ENCODE results near the gene HAAO. TPM values are rescaled to one million over a fixed set of nuclear protein-coding genes. Genes with fewer than 3 reads are reported as not detected.

HAAO gene
- total and polyA plus RNA-seq, 2 of the 8 experiments (the other 6 are each of a cell fraction or from before 2014, with no cell fraction given), result 2.5 to 7.0 TPM

GRCh38 chr2:42791606-42792005, 777 bp downstream of the HAAO start:
- TF ChIP-seq MAFK (IDR thresholded peaks at IDR 0.05; ENCODE audit: low read depth, low read length), result no peak
- TF ChIP-seq SAP30 (IDR thresholded peaks at IDR 0.05; ENCODE audit: insufficient read depth, insufficient replicate concordance, low read length), result no peak
- TF ChIP-seq SP4 (IDR thresholded peaks at IDR 0.05; ENCODE audit: low read length), result no peak
- no peak for TF ChIP-seq EZH2 (IDR thresholded peaks at IDR 0.05; ENCODE audit: low read depth, low read length, severe bottlenecking)
- no peak for TF ChIP-seq BCL11A (IDR thresholded peaks at IDR 0.05; ENCODE audit: low read depth in 2 of 2, low read length in 2 of 2)
- TF ChIP-seq POLR2A (IDR thresholded peaks at IDR 0.05; ENCODE audit: control extremely low read depth in 1 of 2, low read depth in 2 of 2, low read length in 2 of 2), result no peak
- TF ChIP-seq POU5F1 (IDR thresholded peaks at IDR 0.05; ENCODE audit: low read depth, low read length), result no peak
- no peak for TF ChIP-seq NANOG (IDR thresholded peaks at IDR 0.05; ENCODE audit: insufficient read depth, low read depth, low read length, poor library complexity, severe bottlenecking)
- Histone ChIP-seq H2BK20ac (ENCODE audit: low read length) (no peak overlapping the region), H3K4me2 (ENCODE audit: insufficient read depth in 1 of 2, low read depth in 2 of 2, low read length in 2 of 2) (peak overlapping the region; percentile 70 to 89), H3K56ac (replicated peaks; ENCODE audit: insufficient read length, low read depth, low read length) (no peak overlapping the region), H3K79me2 (ENCODE audit: control insufficient read depth in 1 of 2, insufficient read depth in 2 of 2, low read length in 2 of 2) (no peaks in the 10 kb centered on the region), H2AK5ac (ENCODE audit: low read depth, low read length) (no peak overlapping the region; the same call in 1 of the 2 replicates), H3K9ac (replicated peaks in 1 of 4; ENCODE audit: extremely low read depth in 1 of 4, low read depth in 3 of 4, low read length in 3 of 4) (no peak overlapping the region), H3K23ac (ENCODE audit: insufficient read length) (no peak overlapping the region), H3K27ac (ENCODE audit: low read depth, low read length) (no peak overlapping the region), H2BK5ac (ENCODE audit: low read depth, low read length) (no peak overlapping the region), H3K36me3 (ENCODE audit: control insufficient read depth in 2 of 4, insufficient read depth in 4 of 4, low read length in 3 of 4) (no peaks in the 10 kb centered on the region), H3K79me1 (ENCODE audit: low read depth, low read length) (no peaks in the 10 kb centered on the region), H4K5ac (ENCODE audit: insufficient read length, low read depth, low read length) (no peak overlapping the region), H3K18ac (ENCODE audit: extremely low read depth, low read length) (no peak overlapping the region), H4K20me1 (replicated peaks in 1 of 2; ENCODE audit: control insufficient read depth in 1 of 2, insufficient read depth in 2 of 2, low read length in 2 of 2) (no peaks in the 10 kb centered on the region), H3K14ac (ENCODE audit: insufficient read length) (no peak overlapping the region), H2BK12ac (ENCODE audit: low read depth, low read length) (peak overlapping the region; percentile 50; the same call in 1 of the 2 replicates), H4K8ac (ENCODE audit: extremely low read depth, insufficient read depth, low read length) (0 out of 2 replicates have a peak overlapping the region, but pooled peaks have one; percentile 40), H3K4ac (replicated peaks; ENCODE audit: insufficient read length, low read depth, low read length) (no peak overlapping the region), H2AFZ (ENCODE audit: low read length) (no peak overlapping the region), H3K4me1 (replicated peaks in 1 of 4; ENCODE audit: control insufficient read depth in 3 of 4, insufficient read depth in 4 of 4, low read length in 3 of 4) (peaks cover 2 to 10% (median 5%) of the 10 kb centered on the region in 4 experiments; a peak in 6 of 7 replicates), H3K23me2 (ENCODE audit: low read depth, low read length) (peaks cover 9% of the 10 kb centered on the region; the same call in 1 of the 2 replicates), H3K27me3 (replicated peaks in 1 of 4; ENCODE audit: control insufficient read depth in 3 of 4, extremely low read depth in 1 of 4, insufficient read depth in 3 of 4, low read length in 3 of 4) (peaks cover 0 to 18% (median 14%) of the 10 kb centered on the region in 4 experiments; a peak in 6 of 7 replicates), H2BK15ac (ENCODE audit: low read length) (no peak overlapping the region), H3K4me3 (ENCODE audit: extremely low read depth in 1 of 4, insufficient read depth in 2 of 4, low read depth in 3 of 4, low read length in 4 of 4) (peak overlapping the region in 2 of 4 experiments; percentile 61 to 73; a peak in 3 of 8 replicates), H2BK120ac (replicated peaks; ENCODE audit: low read depth, low read length) (no peak overlapping the region), H4K91ac (replicated peaks; ENCODE audit: insufficient read length, low read length) (no peak overlapping the region), H3K9me3 (ENCODE audit: insufficient read depth in 2 of 2, low read depth in 1 of 2, low read length in 1 of 2) (no peaks in the 10 kb centered on the region)
- FAIRE-seq, result no peak
- 88% methylated on average over 4 of the region's 4 CpGs; no CpG with 5 or more reads in 1 of the 2 experiments for WGBS, 2 experiments (ENCODE audit: extremely low coverage in 1 of 2, insufficient coverage in 1 of 2, insufficient read length in 1 of 2, insufficient replicate concordance in 2 of 2, low coverage in 1 of 2, low lambda C conversion rate in 2 of 2, missing lambda C conversion rate in 1 of 2)
- DNase-seq (ENCODE audit: low read depth in 1 of 2, low spot score in 2 of 2), result no peak
- ChIA-PET CTCF (ENCODE audit: partially characterized antibody) (interaction anchor here (0.7 to 1.2 kb wide), 4 partner anchors 19 to 117 kb away, joined by 3 to 4 read pairs (median 3); no protein-coding TSS in a partner anchor), POLR2A (ENCODE audit: partially characterized antibody) (interaction anchor here (0.6 to 5.9 kb wide), 2 partner anchors 18 to 21 kb away, joined by 4 to 61 read pairs; no protein-coding TSS in a partner anchor)

All from H1 (cell line).